ENCODE measurements around the gene ZNF268.

ZNF268 gene

DNA sequence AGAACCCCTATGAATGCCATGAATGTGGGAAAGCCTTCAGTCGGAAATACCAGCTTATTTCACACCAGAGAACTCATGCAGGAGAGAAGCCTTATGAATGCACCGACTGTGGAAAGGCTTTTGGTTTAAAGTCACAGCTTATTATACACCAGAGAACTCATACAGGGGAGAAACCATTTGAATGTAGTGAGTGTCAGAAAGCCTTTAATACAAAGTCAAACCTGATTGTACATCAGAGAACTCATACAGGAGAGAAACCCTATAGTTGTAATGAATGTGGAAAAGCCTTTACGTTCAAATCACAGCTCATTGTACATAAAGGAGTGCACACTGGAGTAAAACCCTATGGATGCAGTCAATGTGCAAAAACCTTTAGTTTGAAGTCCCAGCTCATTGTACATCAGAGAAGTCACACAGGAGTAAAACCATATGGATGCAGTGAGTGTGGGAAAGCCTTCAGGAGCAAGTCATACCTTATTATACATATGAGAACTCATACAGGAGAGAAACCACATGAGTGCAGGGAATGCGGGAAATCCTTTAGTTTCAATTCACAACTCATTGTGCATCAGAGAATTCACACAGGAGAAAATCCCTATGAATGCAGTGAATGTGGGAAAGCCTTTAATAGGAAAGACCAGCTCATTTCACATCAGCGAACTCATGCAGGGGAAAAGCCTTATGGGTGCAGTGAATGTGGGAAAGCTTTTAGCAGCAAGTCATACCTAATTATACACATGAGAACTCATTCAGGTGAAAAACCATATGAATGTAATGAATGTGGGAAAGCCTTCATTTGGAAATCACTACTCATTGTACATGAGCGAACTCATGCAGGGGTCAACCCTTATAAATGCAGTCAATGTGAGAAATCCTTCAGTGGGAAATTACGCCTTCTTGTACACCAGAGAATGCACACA, 22.3 kb downstream of the ZNF268 start:
- H3K4me3 ChIP-seq (ENCODE audit: low read length): no peak overlapping the region
- no peaks in the 10 kb centered on the region for H3K27me3 ChIP-seq (ENCODE audit: insufficient read depth, low read length)
- H3K36me3 ChIP-seq (ENCODE audit: insufficient read depth, low read length): peaks cover 50% of the 10 kb centered on the region
- H3K4me1 ChIP-seq (ENCODE audit: insufficient read depth, low read length): no peaks in the 10 kb centered on the region
- H3K9me3 ChIP-seq (ENCODE audit: low read length): peaks cover 67% of the 10 kb centered on the region
- no peak overlapping the region for H2AFZ ChIP-seq (ENCODE audit: low read depth, low read length)

GRCh38 chr12:133204264-133204603, 22.9 kb downstream of the ZNF268 start:
- Histone ChIP-seq H3K4me1 (ENCODE audit: insufficient read depth, low read length) (no peaks in the 10 kb centered on the region), H3K36me3 (ENCODE audit: insufficient read depth, low read length) (peaks cover 50% of the 10 kb centered on the region), H3K9me3 (ENCODE audit: low read length) (peaks cover 69% of the 10 kb centered on the region), H2AFZ (ENCODE audit: low read depth, low read length) (no peak overlapping the region), H3K27me3 (ENCODE audit: insufficient read depth, low read length) (no peaks in the 10 kb centered on the region), H3K4me3 (ENCODE audit: low read length) (no peak overlapping the region)

GRCh38 chr12:133206390-133206789, 25.1 kb downstream of the ZNF268 start:
- H3K9me3 ChIP-seq (ENCODE audit: low read length): peaks cover 70% of the 10 kb centered on the region

GRCh38 chr12:133215724-133216123, 34.4 kb downstream of the ZNF268 start:
- H3K27me3 ChIP-seq (ENCODE audit: insufficient read depth, low read length): no peaks in the 10 kb centered on the region
- H3K9me3 ChIP-seq (ENCODE audit: low read length): peaks cover 36% of the 10 kb centered on the region
- H3K4me3 ChIP-seq (ENCODE audit: low read length): no peak overlapping the region

More at GRCh38 chr12:133206390-133206789, 25.1 kb downstream of the ZNF268 start:
- Histone ChIP-seq H3K36me3 (ENCODE audit: insufficient read depth, low read length) (peaks cover 39% of the 10 kb centered on the region), H3K4me1 (ENCODE audit: insufficient read depth, low read length) (no peaks in the 10 kb centered on the region), H3K4me3 (ENCODE audit: low read length) (no peak overlapping the region), H2AFZ (ENCODE audit: low read depth, low read length) (no peak overlapping the region), H3K27me3 (ENCODE audit: insufficient read depth, low read length) (no peaks in the 10 kb centered on the region)

GRCh38 chr12:133217219-133217618, 35.9 kb downstream of the ZNF268 start:
- H3K27me3 ChIP-seq (ENCODE audit: insufficient read depth, low read length): no peaks in the 10 kb centered on the region
- no peaks in the 10 kb centered on the region for H3K36me3 ChIP-seq (ENCODE audit: insufficient read depth, low read length)
- peaks cover 39% of the 10 kb centered on the region for H3K9me3 ChIP-seq (ENCODE audit: low read length)
- no peaks in the 10 kb centered on the region for H3K4me1 ChIP-seq (ENCODE audit: insufficient read depth, low read length)
- H3K4me3 ChIP-seq (ENCODE audit: low read length): no peak overlapping the region
- H2AFZ ChIP-seq (ENCODE audit: low read depth, low read length): no peak overlapping the region

More at GRCh38 chr12:133215724-133216123, 34.4 kb downstream of the ZNF268 start:
- Histone ChIP-seq H2AFZ (ENCODE audit: low read depth, low read length) (no peak overlapping the region), H3K4me1 (ENCODE audit: insufficient read depth, low read length) (no peaks in the 10 kb centered on the region), H3K36me3 (ENCODE audit: insufficient read depth, low read length) (no peaks in the 10 kb centered on the region)

- H3K4me3 ChIP-seq (ENCODE audit: low read length): no peak overlapping the region
- H3K27me3 ChIP-seq (ENCODE audit: insufficient read depth, low read length): no peaks in the 10 kb centered on the region
- H3K4me1 ChIP-seq (ENCODE audit: insufficient read depth, low read length): no peaks in the 10 kb centered on the region
- no peak overlapping the region for H2AFZ ChIP-seq (ENCODE audit: low read depth, low read length)
- H3K9me3 ChIP-seq (ENCODE audit: low read length): peaks cover 36% of the 10 kb centered on the region
- H3K36me3 ChIP-seq (ENCODE audit: insufficient read depth, low read length): no peaks in the 10 kb centered on the region
These were observed 39.2 kb downstream of the ZNF268 start for GRCh38 chr12:133220521-133220920.

GRCh38 chr12:133221241-133221640, 39.9 kb downstream of the ZNF268 start:
- Histone ChIP-seq H3K9me3 (ENCODE audit: low read length) (peaks cover 36% of the 10 kb centered on the region), H3K4me3 (ENCODE audit: low read length) (no peak overlapping the region), H3K4me1 (ENCODE audit: insufficient read depth, low read length) (no peaks in the 10 kb centered on the region), H3K36me3 (ENCODE audit: insufficient read depth, low read length) (no peaks in the 10 kb centered on the region), H3K27me3 (ENCODE audit: insufficient read depth, low read length) (no peaks in the 10 kb centered on the region), H2AFZ (ENCODE audit: low read depth, low read length) (no peak overlapping the region)

DNA sequence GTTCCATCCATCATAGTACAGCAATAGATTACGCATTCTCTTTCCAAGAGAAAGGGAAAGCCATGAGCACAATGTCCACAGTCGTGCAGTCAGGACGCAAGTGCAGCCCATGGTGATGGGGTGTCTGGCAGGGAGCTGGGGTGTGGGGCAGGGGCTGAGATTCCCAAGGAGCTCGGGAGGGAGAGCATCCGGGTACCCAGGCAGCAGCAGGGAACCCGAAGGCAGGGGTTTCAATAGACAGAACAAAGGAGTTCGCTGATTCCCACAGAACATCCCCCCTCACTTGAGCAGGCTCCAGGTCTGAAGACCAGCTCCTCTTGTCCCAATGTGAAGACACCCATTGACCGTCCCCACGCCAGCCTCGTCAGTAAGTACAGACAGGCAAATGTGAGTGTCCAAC, 40.9 kb downstream of the ZNF268 start:
- Histone ChIP-seq H3K27me3 (ENCODE audit: insufficient read depth, low read length) (no peaks in the 10 kb centered on the region), H3K4me1 (ENCODE audit: insufficient read depth, low read length) (no peaks in the 10 kb centered on the region), H3K9me3 (ENCODE audit: low read length) (peaks cover 41% of the 10 kb centered on the region), H3K4me3 (ENCODE audit: low read length) (no peak overlapping the region), H2AFZ (ENCODE audit: low read depth, low read length) (no peak overlapping the region), H3K36me3 (ENCODE audit: insufficient read depth, low read length) (no peaks in the 10 kb centered on the region)

DNA sequence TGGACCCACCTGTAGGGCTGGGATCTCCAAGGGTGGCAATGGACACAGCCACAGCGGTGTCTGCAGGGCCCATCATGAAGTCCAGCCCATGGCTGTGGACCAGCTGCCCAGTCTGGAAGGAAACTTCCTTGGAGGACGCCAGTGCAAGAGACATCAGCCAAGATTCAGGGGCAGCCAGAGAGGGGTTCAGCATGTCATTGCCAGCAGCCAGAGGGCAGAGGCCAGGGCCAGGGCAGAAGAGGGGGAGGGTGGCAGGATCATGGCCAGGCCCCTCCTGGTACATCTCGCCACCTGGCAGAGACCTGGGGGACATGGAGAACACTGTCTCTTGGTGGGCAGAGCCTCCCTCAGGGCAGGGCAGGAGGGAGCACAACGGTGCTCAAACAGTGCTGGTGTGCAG, 44.2 kb downstream of the ZNF268 start:
- Histone ChIP-seq H2AFZ (ENCODE audit: low read depth, low read length) (no peak overlapping the region), H3K36me3 (ENCODE audit: insufficient read depth, low read length) (no peaks in the 10 kb centered on the region), H3K4me1 (ENCODE audit: insufficient read depth, low read length) (no peaks in the 10 kb centered on the region), H3K27me3 (ENCODE audit: insufficient read depth, low read length) (no peaks in the 10 kb centered on the region), H3K4me3 (ENCODE audit: low read length) (no peak overlapping the region), H3K9me3 (ENCODE audit: low read length) (peaks cover 21% of the 10 kb centered on the region)

DNA sequence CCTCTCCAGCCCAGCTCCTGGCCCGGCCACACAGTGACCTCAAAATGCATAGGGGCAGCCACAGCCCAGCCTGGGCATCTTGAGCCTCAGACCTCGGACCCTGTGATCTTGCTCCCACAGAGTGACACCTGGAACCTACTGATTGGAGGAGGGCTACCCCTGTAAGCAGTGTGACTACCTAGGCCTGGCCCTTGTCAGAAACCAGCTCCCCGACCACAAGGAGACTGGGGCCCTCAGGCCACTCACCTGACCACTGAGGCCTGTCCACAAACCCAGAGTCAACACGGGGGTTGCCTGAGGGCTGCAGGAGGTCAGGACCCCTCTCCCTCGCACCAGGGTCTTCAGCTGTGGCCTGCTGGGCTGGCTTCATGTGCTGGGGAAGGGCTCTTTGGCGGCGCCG, 45.4 kb downstream of the ZNF268 start:
- Histone ChIP-seq H3K27me3 (ENCODE audit: insufficient read depth, low read length) (no peaks in the 10 kb centered on the region), H2AFZ (ENCODE audit: low read depth, low read length) (no peak overlapping the region), H3K4me3 (ENCODE audit: low read length) (no peak overlapping the region), H3K36me3 (ENCODE audit: insufficient read depth, low read length) (no peaks in the 10 kb centered on the region), H3K9me3 (ENCODE audit: low read length) (peaks cover 14% of the 10 kb centered on the region), H3K4me1 (ENCODE audit: insufficient read depth, low read length) (no peaks in the 10 kb centered on the region)

DNA sequence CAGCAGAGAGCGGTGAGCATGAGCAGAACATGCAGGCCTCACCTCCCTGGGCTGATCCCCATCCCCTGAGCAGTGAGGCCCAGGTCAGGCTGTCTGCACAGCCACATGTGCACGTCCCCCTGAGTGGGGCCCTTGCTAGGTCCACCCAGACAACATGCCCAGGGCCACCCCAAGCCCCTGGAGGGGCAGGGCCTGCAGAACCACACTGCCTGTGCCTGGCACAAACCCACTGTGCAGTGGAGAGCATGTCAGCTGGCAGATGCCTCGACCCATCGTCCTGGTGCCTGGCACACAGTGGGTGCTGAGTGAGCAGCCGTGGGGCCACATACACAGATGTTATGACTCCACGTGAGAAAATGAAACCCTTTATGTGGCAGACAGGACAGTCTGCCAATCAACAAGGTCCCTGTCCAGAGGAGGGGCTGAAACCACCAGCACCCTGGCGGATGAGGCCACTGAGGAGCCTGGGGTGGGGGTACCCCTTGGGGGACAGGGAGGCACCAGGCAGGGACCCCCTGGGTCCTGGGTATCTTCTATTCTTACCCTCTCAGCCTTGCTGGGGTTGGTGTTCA, 46.1 kb downstream of the ZNF268 start:
- no peaks in the 10 kb centered on the region for H3K27me3 ChIP-seq (ENCODE audit: insufficient read depth, low read length)
- H3K4me3 ChIP-seq (ENCODE audit: low read length): no peak overlapping the region
- no peak overlapping the region for H2AFZ ChIP-seq (ENCODE audit: low read depth, low read length)
- no peaks in the 10 kb centered on the region for H3K4me1 ChIP-seq (ENCODE audit: insufficient read depth, low read length)
- H3K9me3 ChIP-seq (ENCODE audit: low read length): peaks cover 11% of the 10 kb centered on the region
- no peaks in the 10 kb centered on the region for H3K36me3 ChIP-seq (ENCODE audit: insufficient read depth, low read length)

DNA sequence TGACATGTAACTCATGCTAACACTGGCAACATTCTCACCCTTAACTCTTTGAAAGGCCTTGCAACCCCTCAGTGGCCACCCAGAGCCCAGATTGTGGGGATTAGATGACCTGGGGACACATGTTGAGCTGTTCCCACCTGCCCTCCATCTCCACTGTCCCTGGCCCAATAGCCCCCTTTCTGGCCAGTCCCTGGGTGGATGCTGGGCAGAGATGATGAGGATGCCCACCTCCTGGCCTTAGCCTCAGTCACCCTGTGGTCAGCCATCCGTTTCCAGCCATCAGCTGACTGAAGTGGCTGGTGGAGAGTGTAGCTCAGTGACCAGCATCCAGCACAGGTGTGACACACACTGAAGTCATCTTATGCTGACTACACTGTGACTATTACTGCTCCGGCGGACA, 49.7 kb downstream of the ZNF268 start:
- Histone ChIP-seq H3K27me3 (ENCODE audit: insufficient read depth, low read length) (no peaks in the 10 kb centered on the region), H2AFZ (ENCODE audit: low read depth, low read length) (no peak overlapping the region), H3K9me3 (ENCODE audit: low read length) (peaks cover 14% of the 10 kb centered on the region), H3K4me1 (ENCODE audit: insufficient read depth, low read length) (no peaks in the 10 kb centered on the region), H3K36me3 (ENCODE audit: insufficient read depth, low read length) (no peaks in the 10 kb centered on the region), H3K4me3 (ENCODE audit: low read length) (no peak overlapping the region)

GRCh38 chr12:133233006-133233405, 51.7 kb downstream of the ZNF268 start:
- no peaks in the 10 kb centered on the region for H3K36me3 ChIP-seq (ENCODE audit: insufficient read depth, low read length)
- peaks cover 13% of the 10 kb centered on the region for H3K9me3 ChIP-seq (ENCODE audit: low read length)
- H2AFZ ChIP-seq (ENCODE audit: low read depth, low read length): no peak overlapping the region

More at GRCh38 chr12:133233006-133233405, 51.7 kb downstream of the ZNF268 start:
- Histone ChIP-seq H3K4me3 (ENCODE audit: low read length) (no peak overlapping the region), H3K27me3 (ENCODE audit: insufficient read depth, low read length) (no peaks in the 10 kb centered on the region), H3K4me1 (ENCODE audit: insufficient read depth, low read length) (no peaks in the 10 kb centered on the region)
